ENCODE measurements around the gene TUBB4A.
"Not testable (repeated sequence)": the region's sequence is repeated elsewhere in the genome, so short reads cannot be mapped to it uniquely, and the experiment has no call there.

Gene TUBB4A

DNA sequence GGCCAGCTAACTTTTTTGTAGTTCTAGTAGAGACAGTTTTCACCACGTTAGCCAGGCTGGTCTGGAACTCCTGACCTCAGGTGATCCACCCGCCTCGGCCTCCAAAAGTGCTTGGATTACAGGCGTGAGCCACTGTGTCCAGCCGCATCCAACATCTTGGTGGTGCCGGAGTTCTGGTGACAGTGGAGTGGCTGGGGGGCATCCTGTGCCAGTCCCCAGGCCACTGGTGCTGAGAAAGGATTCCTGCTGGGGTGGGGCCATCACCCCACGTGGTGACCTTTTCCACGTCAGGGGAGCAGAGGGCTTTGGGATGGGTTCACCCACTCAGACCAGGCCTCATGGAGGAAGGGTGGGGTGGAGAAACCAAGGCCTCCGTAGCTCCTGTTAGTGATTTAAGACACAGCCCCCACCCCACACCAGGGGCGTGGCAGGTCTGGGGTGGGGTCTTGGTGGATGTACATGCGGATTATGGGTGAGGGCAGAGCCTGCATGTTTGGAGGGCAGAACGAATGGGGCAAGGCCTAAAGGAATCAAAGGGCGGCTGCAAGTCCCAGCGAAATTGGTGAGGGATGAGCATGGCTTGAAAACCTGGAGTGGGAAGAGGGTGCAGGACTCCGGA, 12.9 kb upstream of the TUBB4A start:
- TF ChIP-seq, protein P1, sequence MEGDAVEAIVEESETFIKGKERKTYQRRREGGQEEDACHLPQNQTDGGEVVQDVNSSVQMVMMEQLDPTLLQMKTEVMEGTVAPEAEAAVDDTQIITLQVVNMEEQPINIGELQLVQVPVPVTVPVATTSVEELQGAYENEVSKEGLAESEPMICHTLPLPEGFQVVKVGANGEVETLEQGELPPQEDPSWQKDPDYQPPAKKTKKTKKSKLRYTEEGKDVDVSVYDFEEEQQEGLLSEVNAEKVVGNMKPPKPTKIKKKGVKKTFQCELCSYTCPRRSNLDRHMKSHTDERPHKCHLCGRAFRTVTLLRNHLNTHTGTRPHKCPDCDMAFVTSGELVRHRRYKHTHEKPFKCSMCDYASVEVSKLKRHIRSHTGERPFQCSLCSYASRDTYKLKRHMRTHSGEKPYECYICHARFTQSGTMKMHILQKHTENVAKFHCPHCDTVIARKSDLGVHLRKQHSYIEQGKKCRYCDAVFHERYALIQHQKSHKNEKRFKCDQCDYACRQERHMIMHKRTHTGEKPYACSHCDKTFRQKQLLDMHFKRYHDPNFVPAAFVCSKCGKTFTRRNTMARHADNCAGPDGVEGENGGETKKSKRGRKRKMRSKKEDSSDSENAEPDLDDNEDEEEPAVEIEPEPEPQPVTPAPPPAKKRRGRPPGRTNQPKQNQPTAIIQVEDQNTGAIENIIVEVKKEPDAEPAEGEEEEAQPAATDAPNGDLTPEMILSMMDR (IDR thresholded peaks at IDR 0.05; ENCODE audit: low read depth, low read length, missing control alignments) = no peak
- no peak for DNase-seq (ENCODE audit: low read depth)
- no peak overlapping the region for H3K4me3 ChIP-seq (ENCODE audit: low read depth, low read length)

DNA sequence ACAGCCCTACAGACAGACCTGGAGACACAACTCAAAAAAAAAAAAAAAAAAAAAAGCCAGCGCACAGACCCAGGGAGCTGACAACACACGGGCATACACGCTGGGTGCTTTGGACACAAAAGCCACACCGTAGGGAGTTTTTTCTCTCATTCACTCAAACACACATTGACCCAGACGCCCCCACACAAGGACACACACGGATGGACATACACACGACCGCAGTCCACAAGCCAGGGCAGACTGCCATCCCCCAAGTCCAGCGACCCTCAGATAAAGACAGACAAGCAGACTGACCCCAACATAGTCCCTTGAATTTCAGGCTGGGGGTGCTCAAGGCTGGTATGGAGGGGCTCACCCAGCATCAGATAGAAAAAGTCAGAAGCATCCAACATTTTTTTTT, 12.0 kb upstream of the TUBB4A start:
- H3K4me3 ChIP-seq (ENCODE audit: low read depth, low read length) = no peak overlapping the region
- TF ChIP-seq, protein P1 (IDR thresholded peaks at IDR 0.05; ENCODE audit: low read depth, low read length, missing control alignments) = no peak
- no peak for DNase-seq (ENCODE audit: low read depth)

DNA sequence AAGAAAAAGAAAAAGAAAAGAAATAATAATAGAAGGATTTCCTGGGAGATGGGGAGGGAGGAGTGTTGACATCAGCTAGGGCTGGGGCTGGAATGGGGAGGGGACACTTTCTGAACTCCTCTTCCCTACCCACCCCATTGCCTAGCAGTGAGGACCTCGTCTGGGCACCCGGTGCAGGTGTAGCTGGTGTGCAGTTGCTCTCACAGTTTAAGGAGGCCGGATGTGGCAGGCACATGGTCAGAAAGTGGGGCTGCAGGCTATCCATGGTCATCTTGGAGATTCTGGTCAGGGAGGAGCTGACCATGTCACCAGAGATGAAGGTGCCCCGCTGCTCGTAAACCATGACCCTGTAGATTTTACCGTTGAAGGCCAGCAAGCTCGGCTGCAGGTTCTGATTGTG, 8.5 kb upstream of the TUBB4A start:
- TF ChIP-seq, protein P1 (IDR thresholded peaks at IDR 0.05; ENCODE audit: low read depth, low read length, missing control alignments) = no peak
- DNase-seq (ENCODE audit: low read depth) = no peak
- no peak overlapping the region for H3K4me3 ChIP-seq (ENCODE audit: low read depth, low read length)

DNA sequence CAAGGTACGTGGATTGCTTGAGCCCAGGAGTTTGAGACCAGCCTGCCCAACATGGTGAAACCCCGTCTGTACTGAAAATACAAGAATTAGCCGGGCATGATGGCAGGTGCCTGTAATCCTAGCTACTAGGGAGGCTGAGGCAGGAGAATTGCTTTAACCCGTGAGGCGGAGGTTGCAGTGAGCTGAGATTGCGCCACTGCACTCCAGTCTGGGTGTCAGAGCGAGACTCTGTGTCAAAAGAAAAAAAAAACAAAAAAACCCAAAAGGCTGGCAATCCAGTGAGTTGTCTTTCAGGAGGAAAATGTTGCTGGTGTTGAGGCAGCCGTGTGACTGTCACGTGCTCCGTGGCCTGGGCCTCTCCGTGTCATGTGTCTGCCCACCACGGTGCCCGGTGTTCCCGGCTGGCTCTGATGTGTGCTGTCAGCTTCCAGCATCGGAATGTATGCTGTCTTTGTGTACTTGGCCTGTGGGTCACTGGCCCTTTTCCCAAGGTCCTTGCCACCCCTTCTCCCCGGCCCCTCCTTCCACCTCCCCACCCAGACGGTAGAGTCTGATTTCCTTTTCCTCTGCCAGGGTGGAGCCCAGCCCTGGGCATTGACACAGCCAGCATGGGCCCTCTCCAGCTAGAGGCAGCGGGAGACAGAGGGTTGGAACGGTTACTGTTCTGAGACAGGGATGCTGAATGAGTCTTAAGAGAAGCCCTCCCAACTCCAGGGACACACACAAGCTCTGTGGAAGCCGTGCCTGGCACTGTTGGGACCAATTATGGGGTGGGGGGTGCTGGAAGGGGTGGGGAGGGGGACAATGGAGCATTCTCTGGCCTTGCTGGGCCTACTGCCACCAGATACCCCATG, 7.2 kb upstream of the TUBB4A start:
- TF ChIP-seq, protein P1 (IDR thresholded peaks at IDR 0.05; ENCODE audit: low read depth, low read length, missing control alignments) = no peak
- no peak for DNase-seq (ENCODE audit: low read depth)
- H3K4me3 ChIP-seq (ENCODE audit: low read depth, low read length) = no peak overlapping the region

DNA sequence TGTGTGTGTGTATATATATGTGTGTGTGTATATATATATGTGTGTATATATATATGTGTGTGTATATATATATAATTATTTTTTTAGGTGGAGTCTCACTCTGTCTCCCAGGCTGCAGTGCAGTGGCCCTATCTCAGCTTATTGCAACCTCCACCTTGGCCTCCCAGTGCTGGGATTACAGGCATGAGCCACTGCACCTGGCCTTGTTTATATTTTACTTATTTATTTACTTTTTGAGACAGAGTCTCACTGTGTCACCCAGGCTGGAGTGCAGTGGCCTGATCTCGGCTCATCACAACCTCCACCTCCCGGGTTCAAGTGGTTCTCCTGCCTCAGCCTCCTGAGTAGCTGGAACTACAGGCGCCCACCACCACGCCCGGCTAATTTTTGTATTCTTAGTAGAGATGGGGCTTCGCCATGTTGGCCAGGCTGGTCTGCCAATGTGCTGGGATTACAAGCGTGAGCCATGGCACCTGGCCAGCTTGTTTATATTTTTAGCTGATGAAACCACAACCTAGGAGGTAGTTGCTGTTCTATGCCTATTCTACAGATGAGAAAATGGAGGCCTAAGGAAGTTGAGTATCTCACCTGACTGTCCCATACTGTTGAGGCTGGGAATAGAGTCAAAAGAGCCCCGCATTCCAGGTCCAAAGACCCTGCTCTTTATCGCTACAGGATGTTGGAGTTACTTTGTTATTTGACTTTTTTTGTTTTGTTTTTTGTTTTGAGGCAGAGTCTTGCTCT, 6.1 kb upstream of the TUBB4A start:
- H3K4me3 ChIP-seq (ENCODE audit: low read depth, low read length); DNase-seq (ENCODE audit: low read depth): not testable (repeated sequence)

DNA sequence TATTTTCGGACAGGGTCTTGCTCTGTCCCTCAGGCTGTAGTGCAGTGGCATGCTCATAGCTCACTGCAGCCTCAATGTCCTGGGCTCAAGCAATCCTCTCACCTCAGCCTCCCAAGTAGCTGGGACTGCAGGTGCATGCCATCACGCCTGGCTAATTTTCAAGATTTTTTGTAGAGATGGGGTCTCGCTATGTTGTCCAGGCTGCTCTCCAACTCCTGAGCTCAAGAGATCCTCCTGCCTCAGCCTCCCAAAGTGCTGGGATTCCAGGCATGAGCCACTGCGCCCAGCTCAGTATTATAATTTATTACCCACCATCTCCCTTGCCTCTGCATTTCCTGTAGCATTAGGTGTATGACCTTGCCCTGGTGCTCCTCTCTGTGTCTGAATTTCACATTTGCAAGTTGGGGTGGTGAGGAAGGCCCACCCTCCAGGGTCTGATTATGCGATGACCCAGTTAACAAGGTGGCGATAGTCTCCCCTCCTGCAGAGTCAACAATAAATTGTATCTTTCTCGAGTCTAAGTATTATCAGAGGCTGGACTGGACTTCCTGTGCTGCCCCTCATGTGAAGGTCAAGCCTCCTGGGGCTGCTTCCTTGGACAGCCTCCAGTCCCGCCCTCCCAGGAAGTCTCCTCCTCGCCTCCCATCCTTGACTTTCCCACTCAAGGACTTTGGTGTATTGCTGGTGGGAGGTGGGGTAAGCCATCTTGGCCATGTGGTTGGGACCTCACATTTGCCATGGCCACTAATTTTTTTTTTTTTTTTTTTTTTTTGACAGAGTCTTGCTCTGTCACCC, 1.5 kb upstream of the TUBB4A start:
- TF ChIP-seq, protein P1 (IDR thresholded peaks at IDR 0.05; ENCODE audit: low read depth, low read length, missing control alignments) = no peak
- no peak overlapping the region for H3K4me3 ChIP-seq (ENCODE audit: low read depth, low read length)
- no peak for DNase-seq (ENCODE audit: low read depth)

Data from GM12864 (cell line).